GM18909 (cell line): ENCODE results near the gene P4HA3.

ENCODE experiments used
- ATAC-seq: cut with Tn5 transposase; IDR thresholded peaks from one replicate; pipeline ENCODE4 v1.9.1; 2021; ENCODE audit warnings: mild to moderate bottlenecking; ENCODE audit not compliant: unreplicated experiment, poor library complexity

Gene P4HA3

GRCh38 chr11:74269161-74269811 is 42.2 kb downstream of the P4HA3 start:
- no peak for ATAC-seq

DNA sequence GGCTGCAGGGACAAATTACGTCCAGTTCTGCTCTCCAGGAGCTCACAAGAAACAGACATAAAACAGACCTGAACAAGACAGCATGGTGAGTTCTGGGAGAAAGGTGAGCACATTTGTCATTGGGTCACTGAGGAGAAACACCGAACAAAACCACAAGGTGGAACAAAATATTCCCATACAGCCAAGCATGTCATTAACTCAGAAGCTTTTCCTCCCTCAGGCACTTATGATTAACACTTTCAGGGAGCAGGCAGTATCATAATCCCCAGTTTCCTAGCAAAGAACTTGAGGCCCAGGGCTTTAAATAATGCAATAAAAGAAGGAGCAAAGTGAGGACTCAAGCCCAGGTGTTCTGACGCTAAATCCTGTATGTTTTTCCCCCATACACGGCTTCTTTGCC is 43.0 kb downstream of the P4HA3 start:
- no peak for ATAC-seq

- ATAC-seq: no peak
Observed at GRCh38 chr11:74267014-74267413, 44.4 kb downstream of the P4HA3 start.

GRCh38 chr11:74265256-74265655 is 46.2 kb downstream of the P4HA3 start:
- ATAC-seq: no peak

GRCh38 chr11:74262725-74263124 is 48.7 kb downstream of the P4HA3 start:
- ATAC-seq: no peak

DNA sequence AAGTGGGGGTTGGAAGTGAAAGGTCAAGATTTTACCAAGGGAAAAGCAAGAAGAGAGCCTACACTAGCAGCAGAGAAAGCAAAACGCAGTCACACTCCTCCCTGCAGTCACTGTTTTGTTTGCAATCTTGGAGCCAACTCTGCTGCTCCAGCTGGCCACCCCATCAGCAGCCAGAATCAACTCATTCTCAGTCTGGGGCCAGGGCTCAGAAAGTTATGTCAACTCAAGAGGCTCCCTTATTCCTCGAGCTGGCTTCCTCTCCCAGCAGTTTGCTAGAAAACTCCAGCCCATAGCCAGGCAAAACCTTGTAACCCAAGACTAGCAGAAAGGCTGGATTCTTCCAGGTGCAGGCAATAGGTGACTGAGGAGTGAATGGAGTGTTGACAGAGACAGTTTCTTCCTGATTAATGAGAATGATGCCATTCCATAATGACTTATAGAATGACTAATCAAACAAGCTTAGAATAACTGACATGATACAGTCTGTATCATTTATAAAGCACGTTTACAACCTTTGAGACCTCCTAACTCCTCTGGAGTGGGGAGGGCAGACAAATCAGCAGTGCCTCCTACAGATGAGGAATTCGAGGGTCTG is 53.4 kb downstream of the P4HA3 start:
- ATAC-seq: no peak

DNA sequence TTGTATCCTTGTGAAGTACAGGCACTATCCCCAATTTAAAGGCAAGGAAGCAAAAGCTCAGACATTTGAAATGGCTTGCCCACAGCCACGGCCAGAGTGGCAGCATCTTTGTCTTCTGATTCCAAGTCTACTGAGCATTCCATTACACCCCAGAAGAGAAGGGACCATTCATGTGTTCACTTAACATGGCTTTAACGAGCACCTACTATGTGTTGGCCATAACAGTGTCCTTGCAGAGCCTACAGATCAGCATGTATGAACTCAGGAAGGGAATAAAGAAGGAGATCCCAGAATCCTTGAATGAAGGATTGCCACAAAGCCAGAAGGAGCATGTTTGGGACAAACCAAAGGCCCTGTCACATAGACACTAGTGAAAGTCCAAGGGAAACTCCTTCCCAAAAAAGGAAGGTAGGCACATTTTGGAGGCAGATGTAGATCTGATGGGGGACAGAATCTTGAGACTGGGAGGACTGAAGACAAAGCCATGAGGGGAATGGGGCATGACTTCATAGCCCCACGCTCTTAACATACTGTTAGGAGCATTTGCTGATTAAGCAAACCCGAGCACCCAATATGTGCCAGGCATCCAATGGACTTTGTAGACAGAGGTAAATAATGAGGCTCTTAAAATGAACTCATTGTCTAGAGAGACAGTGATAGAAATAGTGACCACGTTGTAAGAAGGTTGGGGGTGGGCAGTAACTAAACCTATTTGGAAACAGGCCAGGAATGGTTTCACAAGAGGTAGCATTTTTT is 54.9 kb downstream of the P4HA3 start:
- ATAC-seq: no peak

DNA sequence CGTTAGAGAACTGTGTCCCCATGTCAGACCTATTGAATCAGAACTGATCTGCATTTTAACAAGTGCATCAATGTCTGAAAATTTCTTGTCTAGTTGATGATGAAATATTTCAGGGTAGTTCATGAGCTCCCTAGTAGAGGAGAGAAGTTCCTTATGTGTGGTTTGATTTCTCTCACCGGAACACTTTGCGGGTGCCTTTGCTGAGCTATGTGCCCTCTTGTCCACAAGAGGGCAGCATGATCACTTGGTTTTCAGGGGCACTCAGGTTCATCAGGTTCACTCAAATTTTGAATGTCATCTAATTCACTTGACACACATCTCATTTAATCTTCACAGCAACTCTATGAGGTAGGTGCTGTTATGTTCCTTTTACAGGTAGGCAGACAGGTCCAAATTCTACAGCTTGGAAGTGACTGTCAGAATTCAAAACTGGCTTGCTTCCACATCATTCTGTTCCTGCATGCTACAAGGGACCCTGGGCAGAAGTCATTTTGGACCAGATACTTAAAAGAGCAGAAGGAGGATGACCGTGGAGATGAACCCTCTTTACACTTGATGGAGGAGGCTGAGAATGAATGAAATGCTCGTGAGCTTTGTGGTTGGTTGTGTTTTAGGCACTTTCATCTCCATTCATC is 55.6 kb downstream of the P4HA3 start:
- no peak for ATAC-seq

GRCh38 chr11:74253361-74253760 is 58.1 kb downstream of the P4HA3 start:
- ATAC-seq: no peak

DNA sequence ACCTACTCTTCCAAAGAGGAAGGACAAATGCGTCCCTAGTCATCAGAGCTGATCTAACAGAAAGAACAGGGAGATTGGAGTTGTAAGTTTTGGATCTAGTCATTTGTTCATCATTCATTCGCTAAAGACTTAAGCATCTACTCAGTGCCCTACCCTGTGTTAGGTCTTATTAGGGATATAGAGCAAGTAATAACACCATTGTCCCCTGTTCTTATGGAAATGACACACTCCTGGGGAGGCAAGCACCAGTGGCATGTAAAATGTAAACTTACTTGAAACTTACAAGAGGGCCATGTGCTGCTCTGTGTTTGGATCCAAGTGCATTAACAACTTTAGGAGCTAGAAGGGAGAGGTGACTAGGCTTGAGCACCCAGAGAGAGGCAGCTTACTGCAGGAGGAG is 61.9 kb downstream of the P4HA3 start:
- ATAC-seq: no peak

DNA sequence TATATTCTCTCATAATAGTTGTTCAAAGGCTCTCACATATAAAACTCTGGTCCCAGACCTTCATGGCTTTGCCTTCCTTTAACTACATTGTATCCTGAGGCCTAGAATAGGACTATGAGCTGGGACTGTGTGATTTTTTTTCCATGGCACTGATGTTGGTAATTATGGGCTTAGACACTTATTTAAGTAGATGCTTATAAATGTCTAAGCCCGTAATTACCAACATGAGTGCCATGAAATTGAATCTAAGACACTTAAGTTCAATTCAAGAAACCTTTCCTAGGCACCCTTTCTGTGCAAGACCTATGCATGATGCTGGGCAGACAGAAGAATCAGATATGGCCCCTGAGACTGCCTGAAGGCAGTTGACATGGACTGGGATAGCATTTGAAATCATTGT is 63.0 kb downstream of the P4HA3 start:
- no peak for ATAC-seq

GRCh38 chr11:74238243-74238642 is 73.2 kb downstream of the P4HA3 start:
- ATAC-seq: no peak

- no peak for ATAC-seq
Observed at GRCh38 chr11:74237541-74237940, 73.9 kb downstream of the P4HA3 start.

DNA sequence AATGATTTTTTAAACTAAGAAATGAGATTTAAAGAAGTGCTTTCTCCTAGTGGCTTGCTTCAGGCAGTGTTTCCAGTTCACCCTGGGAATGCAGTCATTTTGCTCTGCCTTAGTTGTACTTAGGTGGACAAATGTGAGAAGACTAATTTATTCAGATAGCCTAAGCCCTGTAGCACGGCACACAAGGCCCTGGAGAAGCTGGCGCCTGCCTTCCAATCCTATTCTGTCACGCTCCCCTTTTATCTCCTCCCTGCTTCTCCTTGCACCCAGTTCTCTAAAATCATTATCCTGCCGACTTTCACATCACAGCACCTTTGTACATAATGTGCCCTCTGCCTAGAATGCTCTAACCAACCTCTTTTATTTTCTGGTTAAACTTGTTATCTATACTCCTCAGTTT is 76.3 kb downstream of the P4HA3 start:
- no peak for ATAC-seq

GRCh38 chr11:74233683-74234082 is 77.8 kb downstream of the P4HA3 start:
- ATAC-seq: no peak

DNA sequence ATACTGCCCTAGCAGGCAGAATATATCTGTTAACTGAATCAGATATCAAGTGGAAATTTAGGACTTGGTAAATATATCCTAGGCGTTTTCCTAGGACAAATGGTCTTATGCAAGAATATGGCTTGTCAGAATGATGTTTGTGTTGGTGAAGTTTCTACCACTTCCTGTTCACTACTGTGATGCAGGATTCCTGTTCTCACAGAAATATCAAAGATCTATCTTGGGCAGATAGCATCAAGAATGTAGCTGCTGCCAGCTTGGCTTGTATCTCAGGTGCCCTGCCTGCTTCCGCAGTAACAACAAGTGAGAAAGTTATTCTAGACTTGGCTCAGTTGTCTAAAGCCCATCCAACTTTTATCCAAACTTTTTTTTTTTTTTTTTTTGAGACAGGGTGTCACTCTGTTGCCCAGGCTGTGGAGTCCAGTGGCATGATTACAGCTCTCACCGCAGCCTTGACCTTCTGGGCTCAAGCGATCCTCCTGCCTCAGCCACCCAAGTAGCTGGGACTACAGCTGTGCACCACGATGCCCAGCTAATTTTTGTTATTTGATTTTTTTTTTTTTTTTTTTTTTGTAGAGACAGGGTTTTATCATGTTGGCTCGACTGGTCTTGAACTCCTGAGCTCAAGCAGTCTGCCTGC is 79.0 kb downstream of the P4HA3 start:
- ATAC-seq: no peak

GRCh38 chr11:74226907-74227306 is 84.5 kb downstream of the P4HA3 start:
- ATAC-seq: no peak

DNA sequence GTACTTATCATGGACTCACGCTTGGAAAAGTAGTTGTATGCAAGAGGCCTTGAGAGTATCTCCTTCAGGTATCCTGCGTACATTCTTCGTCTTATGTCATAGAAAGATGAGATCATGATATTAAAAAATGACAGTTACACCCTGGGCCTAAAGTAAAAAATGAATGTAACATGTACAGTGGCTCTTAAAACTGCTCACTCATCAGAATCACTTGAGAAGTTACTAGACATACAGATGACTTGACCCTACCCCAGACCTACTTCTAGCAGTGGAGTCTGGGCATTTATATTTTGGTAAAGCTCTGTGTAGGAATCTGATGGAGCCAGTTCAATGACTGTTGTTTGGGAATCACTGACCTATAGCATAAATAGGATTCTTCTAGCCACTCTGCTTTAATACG is 85.9 kb downstream of the P4HA3 start:
- ATAC-seq: no peak

DNA sequence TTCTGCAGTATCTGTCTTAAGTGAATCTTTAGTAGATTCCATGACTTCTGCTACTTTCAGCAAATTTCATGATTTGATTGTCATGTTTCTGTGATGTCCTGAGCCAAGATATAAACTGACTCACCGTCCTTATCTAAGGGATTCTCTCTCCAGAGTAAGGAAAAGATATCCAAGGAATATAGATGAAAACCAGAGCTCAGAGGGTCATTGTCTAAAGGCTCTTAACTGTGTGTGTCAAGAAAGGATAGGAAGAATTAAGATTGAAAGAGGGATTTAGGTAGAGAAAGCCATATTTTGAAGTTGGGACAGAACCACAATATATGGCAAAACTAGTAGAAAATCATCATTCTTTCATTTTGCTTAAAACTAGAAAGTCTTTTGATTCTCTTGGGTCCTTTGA is 89.6 kb downstream of the P4HA3 start:
- no peak for ATAC-seq

GRCh38 chr11:74220376-74220775 is 91.1 kb downstream of the P4HA3 start:
- no peak for ATAC-seq
